ENCODE results near the gene TKT. TPM values are rescaled to one million over a fixed set of nuclear protein-coding genes. Genes with fewer than 3 reads are reported as not detected.

TKT gene
- total RNA-seq, 1 experiment from 2014 or later, result 650 TPM

DNA sequence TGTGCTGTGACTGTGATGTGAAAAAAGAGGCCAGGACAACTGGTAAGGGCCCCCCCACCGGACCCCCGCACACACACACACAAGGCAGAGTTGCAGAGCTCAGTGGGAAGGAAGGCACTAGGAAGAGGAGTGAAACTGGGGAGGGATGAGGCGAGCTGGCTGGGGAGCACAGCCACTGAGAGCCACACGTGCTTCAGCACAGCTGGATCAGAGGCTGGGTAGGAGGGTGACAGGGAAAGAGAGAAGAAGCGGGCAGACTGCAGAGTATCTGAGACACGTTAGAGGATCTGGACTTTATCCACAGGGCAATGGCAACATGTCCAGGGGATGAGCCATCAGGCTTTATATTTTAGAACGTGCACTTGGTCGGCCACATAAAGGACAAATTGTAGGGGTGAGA, 38.0 kb upstream of the TKT start:
- Histone ChIP-seq H3K79me1 (ENCODE audit: insufficient read depth, low read depth, low read length, poor library complexity, severe bottlenecking) (no peaks in the 10 kb centered on the region), H2BK12ac (ENCODE audit: insufficient read length, low read depth, low read length) (no peak overlapping the region), H3K14ac (ENCODE audit: insufficient read depth, low read length) (no peak overlapping the region; the same call in 1 of the 2 replicates), H2BK20ac (ENCODE audit: low read depth, low read length, poor library complexity, severe bottlenecking) (no peak overlapping the region), H3K56ac (ENCODE audit: insufficient read length, low read depth, low read length) (no peak overlapping the region), H3T11ph (ENCODE audit: low read length) (no peak overlapping the region), H2AFZ (ENCODE audit: low read length) (no peak overlapping the region), H3K4me1 (ENCODE audit: insufficient read depth, low read length) (0 out of 2 replicates have a peak, but pooled peaks cover 3% of the 10 kb centered on the region), H4K20me1 (ENCODE audit: control insufficient read depth, insufficient read depth, insufficient read length) (no peaks in the 10 kb centered on the region), H3K18ac (ENCODE audit: insufficient read length, low read depth, low read length) (no peak overlapping the region), H3K27me3 (ENCODE audit: insufficient read depth, low read length) (no peaks in the 10 kb centered on the region), H2BK120ac (ENCODE audit: low read depth, low read length, poor library complexity, severe bottlenecking) (no peak overlapping the region), H3K4me2 (ENCODE audit: insufficient read depth, insufficient read length, low read length) (no peak overlapping the region), H4K5ac (ENCODE audit: insufficient read length, low read depth, low read length) (no peak overlapping the region), H4K8ac (replicated peaks; ENCODE audit: insufficient read length, low read depth, low read length) (no peak overlapping the region), H2AK5ac (ENCODE audit: insufficient read length, low read length) (no peak overlapping the region), H3K79me2 (ENCODE audit: insufficient read depth, low read length) (no peaks in the 10 kb centered on the region), H4K91ac (ENCODE audit: insufficient read length, low read depth, low read length) (no peak overlapping the region), H3K27ac (ENCODE audit: insufficient read length, low read depth, low read length) (no peak overlapping the region), H3K23me2 (ENCODE audit: insufficient read length, low read depth, low read length, poor library complexity, severe bottlenecking) (no peaks in the 10 kb centered on the region), H3K9ac (ENCODE audit: extremely low read depth, insufficient read length, low read length) (no peak overlapping the region), H3K23ac (ENCODE audit: insufficient read length, low read depth, low read length) (no peak overlapping the region), H2BK15ac (ENCODE audit: low read depth, low read length) (no peak overlapping the region), H2BK5ac (ENCODE audit: insufficient read length, low read length) (no peak overlapping the region), H3K4ac (ENCODE audit: low read depth, low read length) (no peak overlapping the region), H3K9me3 (ENCODE audit: control insufficient read depth, low read depth, low read length) (no peaks in the 10 kb centered on the region)
- Mint-ChIP-seq H3K27me3 (ENCODE audit: low read depth) (no peaks in the 10 kb centered on the region), H3K9me3 (no peaks in the 10 kb centered on the region), H3K4me3 (no peak overlapping the region), H3K27ac (peak overlapping the region; percentile 8 to 32 (median 19); a peak in 5 of 7 replicates), H3K36me3 (ENCODE audit: insufficient read depth in 1 of 3, low read depth in 3 of 3) (peaks cover 8 to 22% (median 19%) of the 10 kb centered on the region in 3 experiments; a peak in 5 of 7 replicates), H3K4me1 (peaks cover 6 to 21% of the 10 kb centered on the region in 2 experiments)
- TF ChIP-seq, protein P1, sequence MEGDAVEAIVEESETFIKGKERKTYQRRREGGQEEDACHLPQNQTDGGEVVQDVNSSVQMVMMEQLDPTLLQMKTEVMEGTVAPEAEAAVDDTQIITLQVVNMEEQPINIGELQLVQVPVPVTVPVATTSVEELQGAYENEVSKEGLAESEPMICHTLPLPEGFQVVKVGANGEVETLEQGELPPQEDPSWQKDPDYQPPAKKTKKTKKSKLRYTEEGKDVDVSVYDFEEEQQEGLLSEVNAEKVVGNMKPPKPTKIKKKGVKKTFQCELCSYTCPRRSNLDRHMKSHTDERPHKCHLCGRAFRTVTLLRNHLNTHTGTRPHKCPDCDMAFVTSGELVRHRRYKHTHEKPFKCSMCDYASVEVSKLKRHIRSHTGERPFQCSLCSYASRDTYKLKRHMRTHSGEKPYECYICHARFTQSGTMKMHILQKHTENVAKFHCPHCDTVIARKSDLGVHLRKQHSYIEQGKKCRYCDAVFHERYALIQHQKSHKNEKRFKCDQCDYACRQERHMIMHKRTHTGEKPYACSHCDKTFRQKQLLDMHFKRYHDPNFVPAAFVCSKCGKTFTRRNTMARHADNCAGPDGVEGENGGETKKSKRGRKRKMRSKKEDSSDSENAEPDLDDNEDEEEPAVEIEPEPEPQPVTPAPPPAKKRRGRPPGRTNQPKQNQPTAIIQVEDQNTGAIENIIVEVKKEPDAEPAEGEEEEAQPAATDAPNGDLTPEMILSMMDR (conservative IDR thresholded peaks at IDR 0.05), result no peak
- no peak for DNase-seq
- no CpG with 5 or more reads among the region's 8 CpGs for WGBS (ENCODE audit: extremely low coverage, insufficient read length, low lambda C conversion rate)
